ENCODE measurements around the gene QPCT. TPM values are rescaled to one million over a fixed set of nuclear protein-coding genes. Genes with fewer than 3 reads are reported as not detected.

QPCT gene
- total and polyA plus RNA-seq, 2 of the 4 experiments (the other 2 are of a cell fraction) = 1.9 to 2.2 TPM

- no peak for ATAC-seq (ENCODE audit: low read depth)
- no peak overlapping the region for H2BK15ac ChIP-seq (ENCODE audit: low read depth, low read length)
- H4K91ac ChIP-seq (ENCODE audit: insufficient read depth, low read depth, low read length) = no peak overlapping the region
- CTCF ChIA-PET = no interaction called here
- intact Hi-C loops (cut with micrococcal nuclease) = loop anchor here (2.0 to 10.0 kb wide), 3 partner anchors 33 to 155 kb away; partner anchors contain the start of genes CEBPZ and NDUFAF7
- BruUV-seq (replicated peaks) = no TSS peak
- H2BK5ac ChIP-seq (ENCODE audit: low read depth, low read length, poor library complexity, severe bottlenecking) = no peak overlapping the region
- H3K4me1 ChIP-seq (ENCODE audit: control insufficient read depth, insufficient read depth, low read length) = peaks cover 6% of the 10 kb centered on the region
- H3K56ac ChIP-seq (ENCODE audit: extremely low read depth, insufficient read depth, low read length) = no peak overlapping the region
- H3K36me3 ChIP-seq (ENCODE audit: control insufficient read depth, insufficient read depth, low read length) = peaks cover 2% of the 10 kb centered on the region
- no peak overlapping the region for H3K27ac ChIP-seq (ENCODE audit: insufficient read depth, low read length)
- no peak overlapping the region for H3K18ac ChIP-seq (ENCODE audit: low read depth, low read length)
- in situ Hi-C loops (cut with MboI; ENCODE audit: low sequenced_read_pairs) = no loop called here
- no peak overlapping the region for H3K14ac ChIP-seq (replicated peaks; ENCODE audit: low read depth, low read length)
- peaks cover 32 to 62% of the 10 kb centered on the region in 2 experiments for H3K79me1 ChIP-seq (ENCODE audit: low read depth in 1 of 2, low read length in 2 of 2)
- 100% methylated on average over 6 of the region's 12 CpGs; no CpG with 5 or more reads in 1 of the 2 experiments for WGBS, 2 experiments (ENCODE audit: extremely low coverage in 2 of 2, insufficient read length in 1 of 2)
- no peak overlapping the region for H2AFZ ChIP-seq (replicated peaks; ENCODE audit: low read length, poor library complexity)
- H4K5ac ChIP-seq (ENCODE audit: low read depth, low read length) = no peak overlapping the region
- no peaks in the 10 kb centered on the region for H3K27me3 ChIP-seq (ENCODE audit: control insufficient read depth, insufficient read depth, low read length)
- H3K9ac ChIP-seq (ENCODE audit: low read depth, low read length) = no peak overlapping the region
- no peaks in the 10 kb centered on the region for H3K9me3 ChIP-seq (ENCODE audit: control insufficient read depth, insufficient read depth, low read length)
- H4K20me1 ChIP-seq (ENCODE audit: insufficient read depth, low read length) = peaks cover 13% of the 10 kb centered on the region; the same call in 1 of the 2 replicates
- no peak overlapping the region for H3K4me2 ChIP-seq (ENCODE audit: low read depth, low read length)
- H3K9me1 ChIP-seq (ENCODE audit: insufficient read depth, low read length) = 0 out of 2 replicates have a peak, but pooled peaks cover 3% of the 10 kb centered on the region
- H3K4me3 ChIP-seq (ENCODE audit: insufficient read depth, low read depth, low read length) = no peak overlapping the region
- H3K4ac ChIP-seq (ENCODE audit: low read depth, low read length) = no peak overlapping the region
- no peak overlapping the region for H2BK20ac ChIP-seq (ENCODE audit: low read depth, low read length)
- H4K8ac ChIP-seq (ENCODE audit: low read depth in 2 of 2, low read length in 2 of 2) = no peak overlapping the region
- TF ChIP-seq USF2 (IDR thresholded peaks at IDR 0.05; ENCODE audit: low read depth, low read length) (no peak), RAD21 (IDR thresholded peaks at IDR 0.05; ENCODE audit: low read length) (no peak), MAZ (IDR thresholded peaks at IDR 0.05; ENCODE audit: borderline replicate concordance, low read depth, low read length) (no peak)
- no peak overlapping the region for H2AK9ac ChIP-seq (replicated peaks; ENCODE audit: low read depth, low read length, poor library complexity)
- no peak for DNase-seq
- dilution Hi-C loops (cut with HindIII; ENCODE audit: low sequenced_read_pairs, unreplicated experiment) = no loop called here
- no peak overlapping the region for H2BK120ac ChIP-seq (ENCODE audit: low read depth, low read length)
- POLR2A ChIA-PET (ENCODE audit: unreplicated experiment) = interaction anchor here (0.6 kb wide), 1 partner anchor 138 kb away, joined by 10 read pairs; no protein-coding TSS in a partner anchor
- H2AK5ac ChIP-seq (ENCODE audit: low read depth, low read length) = no peak overlapping the region
- no peak overlapping the region for H3K23ac ChIP-seq (ENCODE audit: low read depth, low read length)
These were observed 24.4 kb upstream of the QPCT start for GRCh38 chr2:37319754-37320609.

Measured in IMR-90 (cell line).